ELF-1 (cell line): Measurements from ENCODE around the gene ST7.

Experiments
- DNase-seq: peaks from one replicate; pipeline ENCODE4 v3.0.0-alpha.2; 2016; ENCODE audit warnings: low read depth, low spot score

Gene ST7

DNA sequence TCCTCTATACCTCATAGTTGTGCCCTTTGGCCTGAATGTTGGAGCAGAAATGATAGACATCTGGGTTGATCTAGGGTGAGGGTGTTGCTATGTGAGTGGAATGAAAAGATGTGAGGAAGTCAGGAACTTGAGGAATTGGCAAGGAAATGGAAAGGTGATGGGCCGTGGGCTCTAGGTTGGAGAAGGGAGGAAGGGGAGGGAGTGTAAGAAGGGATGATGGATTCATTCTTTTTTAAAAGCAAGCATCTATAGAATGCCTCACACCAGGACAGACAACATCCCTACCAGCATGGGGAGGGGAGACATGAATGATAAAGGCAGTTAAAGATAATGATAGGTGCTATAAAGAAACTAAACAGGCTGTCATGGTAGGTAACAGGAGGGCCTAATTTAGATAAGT is 201.4 kb downstream of the ST7 start:
- no peak for DNase-seq

DNA sequence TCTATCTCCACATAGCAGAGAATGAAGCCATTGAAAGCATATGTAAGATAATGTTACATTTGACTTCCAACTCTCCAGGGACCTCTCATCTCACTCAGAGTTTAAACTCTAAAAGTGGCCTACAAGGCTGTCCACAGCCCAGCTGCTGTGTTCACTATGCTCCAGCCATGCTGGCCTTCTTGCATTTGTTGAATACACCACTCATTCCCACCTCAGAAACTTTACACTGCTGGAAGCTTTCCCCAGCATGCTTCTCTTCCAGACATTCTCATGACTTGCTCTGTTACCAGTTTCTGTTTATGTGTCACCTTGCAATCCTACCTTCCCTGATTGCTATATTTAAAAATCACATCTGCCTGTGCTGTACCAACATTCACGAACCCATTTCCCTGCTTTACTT is 202.4 kb downstream of the ST7 start:
- no peak for DNase-seq

- DNase-seq = no peak
Measured at GRCh38 chr7:117157241-117158209, 204.2 kb downstream of the ST7 start.

- no peak for DNase-seq
Measured at GRCh38 chr7:117158941-117159697, 205.8 kb downstream of the ST7 start.

DNA sequence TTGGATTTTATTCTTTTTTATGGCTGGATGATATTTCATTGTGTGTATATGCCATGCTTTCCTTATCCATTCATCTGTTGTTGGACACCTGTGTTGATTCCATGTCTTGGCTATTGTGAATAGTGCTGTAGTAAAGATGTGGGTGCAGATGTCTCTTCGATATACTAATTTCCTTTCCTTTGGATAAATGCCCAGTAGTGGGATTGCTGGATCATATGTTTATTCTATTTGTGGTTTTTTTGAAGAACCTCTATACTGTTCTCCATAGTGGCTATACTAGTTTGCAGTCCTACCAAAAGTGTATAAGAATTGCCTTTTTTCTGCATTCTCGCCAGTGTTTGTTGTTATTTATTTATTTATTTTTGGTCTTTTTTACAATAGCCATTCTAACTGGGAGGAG is 209.8 kb downstream of the ST7 start:
- no peak for DNase-seq

GRCh38 chr7:117164620-117165019 is 211.3 kb downstream of the ST7 start:
- DNase-seq = no peak

DNA sequence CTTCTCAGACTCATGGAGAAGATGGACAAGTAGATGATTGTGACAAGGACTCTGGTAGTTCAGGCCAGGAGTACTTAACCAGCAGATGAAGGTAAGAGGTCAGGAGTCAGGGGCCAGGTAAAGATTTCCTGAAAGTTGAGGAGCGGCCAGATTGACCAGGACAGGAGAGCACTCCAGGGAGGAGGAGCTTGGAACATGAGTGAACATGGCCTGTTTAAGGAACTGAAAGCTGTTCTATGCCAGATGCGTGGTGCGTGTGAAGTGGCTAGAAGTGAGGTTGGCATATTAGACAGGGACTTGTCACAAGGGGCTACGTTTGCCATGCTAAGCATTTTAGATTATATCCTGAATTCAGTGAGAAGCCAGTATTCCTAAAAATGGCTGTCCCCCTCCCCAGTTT is 212.4 kb downstream of the ST7 start:
- no peak for DNase-seq

DNA sequence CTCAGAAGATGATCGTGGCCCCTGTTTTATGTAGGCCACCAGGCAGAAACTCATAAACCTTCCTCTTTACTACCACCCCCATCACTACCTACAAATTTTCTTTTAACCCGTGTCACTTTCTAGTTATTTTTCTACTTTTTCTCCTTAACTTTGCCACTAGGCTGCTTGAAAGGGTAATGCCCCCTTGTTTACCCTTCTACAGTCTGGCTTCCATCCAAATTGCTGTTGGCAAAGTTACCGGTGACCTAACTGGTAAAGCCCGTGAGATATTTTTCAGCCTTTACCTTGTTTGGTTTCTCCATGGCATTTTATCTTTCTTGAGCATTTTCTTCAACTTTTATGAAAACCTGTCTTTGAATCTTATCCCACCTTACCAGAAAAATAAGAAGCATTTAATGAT is 216.6 kb downstream of the ST7 start:
- DNase-seq = no peak

DNA sequence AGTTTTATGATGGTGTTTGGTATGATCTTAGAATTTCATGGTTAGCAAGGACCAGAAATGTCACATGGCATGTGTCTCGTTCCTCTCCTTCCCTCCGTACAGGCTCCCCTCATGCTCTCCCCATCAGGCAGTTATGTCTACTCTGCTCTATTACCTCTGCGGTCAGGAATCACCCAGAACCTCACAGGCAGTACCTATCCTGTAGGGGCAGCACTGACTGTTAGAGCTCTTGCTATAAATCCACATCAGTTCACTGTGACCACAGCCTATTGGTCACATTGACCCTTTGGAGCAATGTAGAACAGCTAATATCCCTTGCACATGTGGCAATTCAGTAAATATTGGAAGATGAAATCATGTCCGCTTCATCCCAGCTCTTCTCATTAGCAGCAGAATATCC is 217.8 kb downstream of the ST7 start:
- no peak for DNase-seq

- no peak for DNase-seq
Measured at GRCh38 chr7:117172283-117172682, 219.0 kb downstream of the ST7 start.

DNA sequence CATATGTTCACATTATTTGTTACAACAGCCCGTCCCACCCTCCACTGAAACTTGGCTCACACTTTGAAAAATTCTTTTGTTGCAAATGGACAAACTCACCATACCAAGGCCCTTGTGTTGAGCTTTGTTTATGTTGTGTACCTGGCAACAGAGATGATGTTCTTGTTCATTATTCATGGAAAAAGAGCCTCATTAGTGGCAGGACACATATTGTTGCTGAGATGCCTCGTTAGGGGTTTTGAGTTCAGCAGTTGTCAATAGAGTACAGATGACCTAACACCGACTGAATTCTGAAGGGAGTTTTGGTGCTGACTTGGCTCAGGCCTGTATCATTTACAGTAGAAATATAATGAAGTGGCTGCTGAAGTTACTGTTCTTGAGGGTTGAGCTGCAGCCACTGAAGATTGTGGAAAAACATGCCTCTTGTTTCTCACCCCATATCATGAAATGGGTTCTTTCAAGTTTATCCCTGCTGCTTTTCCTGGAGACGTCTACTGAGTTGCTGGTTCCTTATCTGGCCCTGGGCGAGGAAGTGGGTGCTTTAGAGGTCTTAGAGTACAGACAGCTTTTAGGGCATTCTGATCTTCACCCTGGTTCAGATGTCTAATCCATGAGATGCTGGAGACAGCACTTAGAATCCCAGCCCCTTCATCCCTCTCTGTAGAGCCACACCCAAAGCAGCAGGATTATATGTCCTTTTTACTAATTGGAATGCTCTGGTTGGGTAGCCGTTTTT is 219.9 kb downstream of the ST7 start:
- peak; percentile 14 for DNase-seq

DNA sequence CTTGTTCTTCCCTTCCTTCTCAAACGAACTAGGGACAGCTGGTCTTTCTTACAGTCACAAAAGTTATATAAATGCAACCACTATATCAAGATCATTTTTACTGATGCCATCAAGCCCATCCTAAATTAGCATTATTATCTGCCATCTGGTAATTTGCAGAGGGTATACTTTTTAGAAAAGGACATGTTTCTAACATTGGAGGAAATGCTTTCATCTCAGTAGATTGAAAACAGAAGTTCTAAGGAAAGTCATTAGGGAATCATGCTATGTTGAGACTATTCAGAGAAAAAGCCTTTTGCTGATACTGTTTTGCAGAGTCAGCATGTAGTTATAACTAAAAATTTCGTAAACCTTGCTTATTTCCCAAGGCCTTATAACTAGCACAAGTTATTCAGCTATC is 222.9 kb downstream of the ST7 start:
- no peak for DNase-seq

GRCh38 chr7:117178600-117178999 is 225.3 kb downstream of the ST7 start:
- no peak for DNase-seq

- DNase-seq = no peak
Measured at GRCh38 chr7:117179701-117180100, 226.4 kb downstream of the ST7 start.

DNA sequence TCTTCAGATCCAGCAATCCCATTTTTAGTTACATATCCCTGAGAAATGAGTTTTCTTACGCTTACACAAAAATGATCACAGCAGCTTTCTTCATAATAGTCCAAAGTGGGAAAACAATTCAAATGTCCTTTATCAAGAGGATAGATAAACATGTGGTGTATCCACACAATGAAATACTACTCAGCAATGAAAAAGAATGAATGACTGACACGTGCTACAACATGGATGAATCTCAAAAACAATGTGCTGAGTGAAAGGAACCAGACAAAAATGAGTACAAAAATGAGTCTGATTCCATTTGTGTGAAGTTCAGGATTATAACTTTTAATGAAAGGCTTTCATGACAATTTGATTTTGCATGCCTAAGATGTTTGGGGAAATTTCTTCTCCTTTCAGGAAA is 230.4 kb downstream of the ST7 start:
- DNase-seq = no peak

DNA sequence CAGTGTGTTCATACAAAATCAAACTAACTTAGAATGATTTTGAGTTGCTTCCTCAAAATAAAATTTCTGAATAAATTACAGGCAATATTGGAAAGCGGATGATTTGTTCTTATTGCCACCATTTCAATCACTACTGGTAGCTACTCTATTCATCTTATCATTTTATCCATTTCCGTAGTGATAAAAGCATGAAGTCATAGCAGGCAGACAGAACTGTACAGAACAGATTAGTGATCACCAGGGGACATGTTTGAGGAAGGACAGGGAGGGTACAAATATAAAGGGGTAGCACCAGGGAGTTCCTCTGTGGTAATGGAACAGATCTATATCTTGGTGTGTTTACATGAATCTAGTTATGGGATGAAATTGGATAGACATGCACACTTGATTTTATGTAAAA is 231.1 kb downstream of the ST7 start:
- DNase-seq = no peak

- no peak for DNase-seq
Measured at GRCh38 chr7:117185124-117185523, 231.8 kb downstream of the ST7 start.

DNA sequence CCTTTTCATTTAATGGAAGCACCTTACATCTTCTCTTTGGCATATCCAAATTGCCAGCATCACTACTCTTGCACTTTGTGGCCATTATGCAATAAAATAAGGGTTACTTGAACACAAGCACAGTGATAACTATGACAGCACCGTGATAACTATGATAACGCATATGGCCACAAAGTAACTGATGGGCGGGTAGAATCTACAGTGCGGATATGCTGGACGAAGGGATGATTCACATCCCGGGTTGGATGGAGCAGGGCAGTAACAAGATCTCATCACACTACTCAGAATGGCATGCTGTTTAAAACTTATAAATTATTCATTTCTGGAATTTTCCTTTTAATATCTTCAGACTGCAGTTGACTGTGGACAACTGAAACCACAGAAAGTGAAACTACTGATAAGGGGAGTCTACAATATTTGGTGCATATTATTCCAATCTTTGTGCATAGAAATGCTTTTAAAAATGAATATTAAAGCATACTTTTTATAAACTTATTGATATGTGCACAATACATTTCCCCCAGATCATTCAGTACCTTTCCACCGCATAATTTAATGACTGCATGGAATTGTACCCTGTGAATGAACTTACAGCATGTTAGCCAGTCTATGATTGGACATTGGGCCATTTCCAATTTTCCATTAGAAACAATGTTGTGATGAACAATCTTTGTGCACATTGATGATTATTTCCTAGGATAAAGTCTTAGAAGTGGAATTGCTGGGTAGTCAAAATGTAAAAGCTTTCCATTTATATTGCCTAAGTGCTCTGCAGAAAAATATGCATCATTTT is 233.1 kb downstream of the ST7 start:
- DNase-seq = no peak

- no peak for DNase-seq
Measured at GRCh38 chr7:117188376-117188775, 235.1 kb downstream of the ST7 start.

DNA sequence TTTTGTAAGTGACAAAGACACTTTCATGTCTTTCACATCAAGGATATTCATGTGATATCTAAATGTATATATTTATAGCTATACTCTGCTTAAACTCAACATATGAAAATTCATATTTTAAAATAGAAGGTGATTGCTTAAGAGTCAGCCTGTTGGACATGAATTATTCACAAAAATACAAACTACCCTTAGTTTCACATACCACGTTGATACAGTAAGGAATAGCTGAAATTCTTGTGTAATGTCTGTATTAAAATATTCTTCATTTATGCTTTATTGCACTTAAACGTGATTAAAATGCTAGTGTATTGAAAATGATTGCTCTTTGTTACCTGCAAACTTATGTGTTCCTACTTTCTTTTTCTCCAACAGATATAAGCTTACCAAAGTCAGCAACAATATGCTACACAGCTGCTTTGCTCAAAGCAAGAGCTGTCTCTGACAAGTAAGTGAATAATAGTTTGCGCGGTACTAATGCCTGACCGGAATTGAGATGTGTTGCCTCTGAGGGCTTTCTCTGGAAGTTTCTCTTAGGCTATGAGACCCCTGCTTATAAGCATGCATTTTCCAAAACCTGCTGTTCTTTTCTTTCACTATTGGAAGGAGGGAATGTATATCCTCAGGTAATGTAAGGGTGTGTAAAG is 235.8 kb downstream of the ST7 start:
- DNase-seq = no peak

- no peak for DNase-seq
Measured at GRCh38 chr7:117190104-117190503, 236.8 kb downstream of the ST7 start.
